ENCODE measurements around the gene TRPM1.

Gene TRPM1

DNA sequence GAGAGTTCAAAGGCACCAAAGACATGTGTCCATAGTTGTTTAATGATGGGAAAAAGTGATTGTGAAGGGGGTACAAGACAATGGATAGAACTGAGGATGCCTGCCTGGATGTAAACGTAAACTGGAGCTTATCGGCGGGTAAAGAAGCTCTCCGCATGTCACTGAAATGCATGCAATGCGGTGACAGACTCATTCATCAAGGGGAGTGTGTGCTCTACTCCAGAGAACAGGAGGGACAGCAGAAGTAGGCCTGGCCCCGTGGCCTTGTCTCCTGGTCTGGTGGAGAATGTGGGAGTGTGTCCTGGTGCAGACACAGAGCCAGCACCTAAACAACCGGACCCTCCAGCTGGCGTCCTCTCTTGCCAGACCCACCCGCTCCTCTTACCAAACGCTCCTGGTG is 50.6 kb downstream of the TRPM1 start:
- no peak for TF ChIP-seq CTCF (conservative IDR thresholded peaks at IDR 0.05; ENCODE audit: low read depth, low read length)
- no peak for DNase-seq (ENCODE audit: low read depth)
- H3K4me3 ChIP-seq (ENCODE audit: low read length): no peak overlapping the region

GRCh38 chr15:31049682-31050615 is 51.6 kb downstream of the TRPM1 start:
- H3K4me3 ChIP-seq (ENCODE audit: low read length): no peak overlapping the region
- no peak for DNase-seq (ENCODE audit: low read depth)
- no peak for TF ChIP-seq CTCF (conservative IDR thresholded peaks at IDR 0.05; ENCODE audit: low read depth, low read length)

GRCh38 chr15:31049111-31049510 is 52.4 kb downstream of the TRPM1 start:
- H3K4me3 ChIP-seq (ENCODE audit: low read length): no peak overlapping the region
- no peak for DNase-seq (ENCODE audit: low read depth)
- no peak for TF ChIP-seq CTCF (conservative IDR thresholded peaks at IDR 0.05; ENCODE audit: low read depth, low read length)

DNA sequence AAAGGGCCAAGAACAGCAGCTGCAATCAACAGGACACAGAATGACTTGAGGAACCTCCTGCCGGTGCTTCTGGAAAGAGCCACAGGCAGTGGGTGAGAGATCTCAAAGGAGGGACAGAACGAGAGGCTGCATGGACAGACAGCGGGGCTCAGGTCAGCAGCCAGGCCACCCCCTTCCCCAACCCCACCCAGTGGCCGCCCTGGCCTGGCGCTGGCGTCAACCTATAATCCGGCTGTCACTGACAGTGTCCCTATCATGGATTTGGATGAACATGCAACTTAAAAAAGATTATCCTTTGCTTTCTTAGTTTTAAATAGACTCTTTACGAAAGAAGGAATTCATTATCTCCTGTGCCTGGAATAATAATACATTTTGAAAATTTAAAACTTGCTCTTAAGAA is 54.1 kb downstream of the TRPM1 start:
- no peak overlapping the region for H3K4me3 ChIP-seq (ENCODE audit: low read length)
- DNase-seq (ENCODE audit: low read depth): no peak
- TF ChIP-seq CTCF (conservative IDR thresholded peaks at IDR 0.05; ENCODE audit: low read depth, low read length): no peak

DNA sequence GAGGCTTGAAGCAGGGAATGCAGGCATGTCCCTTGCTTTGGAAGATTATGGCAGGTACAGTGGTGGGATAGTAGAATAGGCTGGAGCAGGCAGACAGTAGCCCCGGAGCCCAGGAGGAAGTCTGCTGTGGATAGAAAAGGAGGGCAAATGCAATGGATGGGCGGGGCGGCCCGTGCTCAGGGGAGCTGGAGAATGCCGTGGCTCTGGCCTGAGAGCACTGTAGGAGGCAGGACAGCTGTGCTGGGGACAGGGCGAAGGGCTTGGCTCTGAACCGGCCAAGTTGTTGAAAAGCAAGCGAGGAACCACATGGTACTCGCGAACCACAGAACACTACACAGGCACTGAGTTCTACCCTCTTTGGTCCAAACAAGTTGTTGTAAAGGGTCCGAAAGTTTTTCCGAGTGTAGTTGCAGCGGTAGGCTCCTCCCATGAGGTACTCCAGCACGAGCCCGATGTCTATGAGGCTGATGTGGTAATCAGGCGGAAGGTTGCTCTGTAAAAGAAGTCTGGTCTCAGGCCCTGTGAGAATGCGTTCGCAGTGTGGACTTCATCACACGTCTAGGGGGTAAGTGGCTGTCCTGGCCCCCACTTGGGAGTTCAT is 54.7 kb downstream of the TRPM1 start:
- H3K4me3 ChIP-seq (ENCODE audit: low read length): no peak overlapping the region
- DNase-seq (ENCODE audit: low read depth): no peak
- TF ChIP-seq CTCF (conservative IDR thresholded peaks at IDR 0.05; ENCODE audit: low read depth, low read length): no peak

- no peak for TF ChIP-seq CTCF (conservative IDR thresholded peaks at IDR 0.05; ENCODE audit: low read depth, low read length)
- H3K4me3 ChIP-seq (ENCODE audit: low read length): no peak overlapping the region
- DNase-seq (ENCODE audit: low read depth): no peak
These were observed 55.9 kb downstream of the TRPM1 start for GRCh38 chr15:31045606-31046005.

GRCh38 chr15:31042751-31043150 is 58.8 kb downstream of the TRPM1 start:
- no peak overlapping the region for H3K4me3 ChIP-seq (ENCODE audit: low read length)
- DNase-seq (ENCODE audit: low read depth): no peak
- no peak for TF ChIP-seq CTCF (conservative IDR thresholded peaks at IDR 0.05; ENCODE audit: low read depth, low read length)
